Measurements from ENCODE around the gene LIN28B.

Gene LIN28B

GRCh38 chr6:105111871-105112270 lies 155.0 kb downstream of the LIN28B start:
- no peak for DNase-seq (ENCODE audit: low read depth)

GRCh38 chr6:105112577-105112976 lies 155.7 kb downstream of the LIN28B start:
- no peak for DNase-seq (ENCODE audit: low read depth)

- no peak for DNase-seq (ENCODE audit: low read depth)
These were observed 156.5 kb downstream of the LIN28B start for GRCh38 chr6:105113422-105113821.

- DNase-seq (ENCODE audit: low read depth), result no peak
These were observed 159.2 kb downstream of the LIN28B start for GRCh38 chr6:105116150-105116549.

- no peak for DNase-seq (ENCODE audit: low read depth)
These were observed 163.7 kb downstream of the LIN28B start for GRCh38 chr6:105120570-105120969.

- DNase-seq (ENCODE audit: low read depth), result no peak
These were observed 165.1 kb downstream of the LIN28B start for GRCh38 chr6:105121981-105122380.

- DNase-seq (ENCODE audit: low read depth), result no peak
These were observed 165.8 kb downstream of the LIN28B start for GRCh38 chr6:105122717-105123116.
